Adrenal gland (tissue), 12 donors: ENCODE data around the gene FAM72B. TPM values are rescaled to one million over a fixed set of nuclear protein-coding genes. Genes with fewer than 3 reads are reported as not detected.
A peak's percentile ranks its signal among the peaks of the same experiment; 100 is the strongest.
"Not testable (repeated sequence)": the region's sequence is repeated elsewhere in the genome, so short reads cannot be mapped to it uniquely, and the experiment has no call there.

ENCODE experiments used
- DNase-seq, 7 donors: peaks; one replicate each; pipeline ENCODE4 v3.0.0-alpha.2; 2019 to 2020
- H3K27ac ChIP-seq, 5 donors: fragments of 200-600 bp; sonication (generic) in 4 of 5; 1 replicate in 3 of 5; 2 replicates in 2 of 5; pipeline versions ENCODE4 v1.5.1 to v1.8.0; 2016 to 2020; ENCODE audit warnings: mild to moderate bottlenecking in 1 of 5
- H3K27me3 ChIP-seq: fragments of 200-600 bp; 2 replicates; pipeline ENCODE4 v1.8.0; 2021
- H3K36me3 ChIP-seq, 2 donors: fragments of 200-600 bp; replicated peaks in 1 of 2; 1 replicate in 1 of 2; 2 replicates in 1 of 2; pipeline versions ENCODE4 v1.5.1 to v1.8.0; 2018 to 2022
- H3K4me1 ChIP-seq, 2 donors: fragments of 200-600 bp; replicated peaks in 1 of 2; 1 replicate in 1 of 2; 2 replicates in 1 of 2; pipeline versions ENCODE4 v1.5.1 to v1.8.0; 2018 to 2021
- H3K4me3 ChIP-seq, 4 donors: fragments of 200-600 bp; sonication (generic) in 3 of 4; one replicate each; pipeline ENCODE4 v1.5.1; 2016 to 2018
- H3K9me3 ChIP-seq, 3 donors: fragments of 200-600 bp; sonication (generic) in 1 of 3; replicated peaks in 1 of 3; 1 replicate in 2 of 3; 2 replicates in 1 of 3; pipeline versions ENCODE4 v1.5.1 to v1.8.0; 2016 to 2021
- WGBS, 4 donors: extraction: QIAGEN DNeasy Blood & Tissue Kit in 2 of 4; methylation state at CpG; one replicate each; pipeline versions ENCODE4 v1.1.5 to v1.1.7; 2013 to 2017; 5-methylcytosine and 5-hydroxymethylcytosine counted together
- intact Hi-C, 2 donors: fragments of 100-400 bp; cut with DNase I; formaldehyde crosslinking; loops; one replicate each; pipeline versions ENCODE4 v1.14.1 to v1.15.0; 2022 to 2023
- polyA plus RNA-seq, 3 donors: library from polyadenylated mRNA; stranded (reverse); fragments of 200-250 nt in 2 of 3; fragments of 350-450 nt in 1 of 3; fragmentation: Illumina TruSeq in 1 of 3; extraction: RNeasy Lipid Tissue Mini Kit (QIAGEN cat#74804) in 1 of 3; gene quantifications; one replicate each; pipeline ENCODE4 v1.2.3, GENCODE V29; 2013 to 2014
- total RNA-seq, 9 donors: library from RNA; depleted of rRNA in 4 of 9; stranded (reverse); fragments of >200 nt in 4 of 9; fragments of 120-200 nt in 1 of 9; fragmentation: NEBNext Ultra II Directional in 1 of 9; extraction: Animal tissue kit (Norgen Biotek cat#: 25700) in 1 of 9; gene quantifications; one replicate each; pipeline versions ENCODE4 v1.1.0 to v1.2.4, GENCODE V29; 2013 to 2023
- donor health status: healthy with polysubstance abuse.
- donor health status: Bipolar disorder and iron deficiency.
- donor health status: DM: yes; HTN: yes; CAD: no.
- donor health status: DM: no; HTN: no; CAD: no.
- donor health status: DM: no; HTN: no; CAD: no.
- donor health status: DM: yes; HTN: yes; CAD: no.

FAM72B gene
- total and polyA plus RNA-seq, 12 donors: 0.87 to 5.4 (median 1.5) TPM

GRCh38 chr1:121215699-121216417 lies 31.7 kb upstream of the FAM72B start:
- H3K27me3 ChIP-seq, H3K9me3 ChIP-seq, H3K36me3 ChIP-seq, H3K27ac ChIP-seq, H3K4me1 ChIP-seq, intact Hi-C loops, DNase-seq, H3K4me3 ChIP-seq: not testable (repeated sequence)
- WGBS, 4 donors: 78 to 89% (median 87%) methylated on average over 1 of the region's 1 CpG; no CpG with 5 or more reads in 1 of the 4 donors

GRCh38 chr1:121214544-121215156 lies 30.5 kb upstream of the FAM72B start:
- H3K9me3 ChIP-seq, H3K27me3 ChIP-seq, H3K4me1 ChIP-seq, DNase-seq, H3K4me3 ChIP-seq, H3K36me3 ChIP-seq, intact Hi-C loops, H3K27ac ChIP-seq: not testable (repeated sequence)
- WGBS, 4 donors: no CpG with 5 or more reads among the region's 5 CpGs

GRCh38 chr1:121213491-121213890 lies 29.4 kb upstream of the FAM72B start:
- H3K27me3 ChIP-seq, H3K27ac ChIP-seq, H3K4me3 ChIP-seq, H3K4me1 ChIP-seq, H3K9me3 ChIP-seq, intact Hi-C loops, H3K36me3 ChIP-seq: not testable (repeated sequence)
- peak in 1 of 7 donors; percentile 58 for DNase-seq
- 74 to 94% (median 88%) methylated on average over 2 to 7 of the region's 9 CpGs; no CpG with 5 or more reads in 1 of the 4 donors for WGBS, 4 donors

- 94 to 100% (median 96%) methylated on average over 2 of the region's 2 CpGs; no CpG with 5 or more reads in 1 of the 4 donors for WGBS, 4 donors
- H3K27ac ChIP-seq, H3K36me3 ChIP-seq, DNase-seq, H3K4me3 ChIP-seq, intact Hi-C loops, H3K27me3 ChIP-seq, H3K4me1 ChIP-seq, H3K9me3 ChIP-seq: not testable (repeated sequence)
Measured at GRCh38 chr1:121210778-121211177, 26.6 kb upstream of the FAM72B start.

- H3K36me3 ChIP-seq, intact Hi-C loops, H3K27me3 ChIP-seq, DNase-seq, H3K4me1 ChIP-seq, H3K9me3 ChIP-seq, H3K4me3 ChIP-seq, H3K27ac ChIP-seq: not testable (repeated sequence)
- 89 to 100% (median 95%) methylated on average over 4 to 5 of the region's 6 CpGs for WGBS, 4 donors
Measured at GRCh38 chr1:121208375-121208774, 24.2 kb upstream of the FAM72B start.

GRCh38 chr1:121207328-121207727 lies 23.2 kb upstream of the FAM72B start:
- H3K9me3 ChIP-seq, H3K4me1 ChIP-seq, H3K36me3 ChIP-seq, intact Hi-C loops, DNase-seq, H3K27me3 ChIP-seq, H3K4me3 ChIP-seq, H3K27ac ChIP-seq: not testable (repeated sequence)
- WGBS, 4 donors: 100% methylated on average over 1 of the region's 2 CpGs

- intact Hi-C loops: not testable (repeated sequence)
- 42 to 50% (median 46%) methylated on average over 1 of the region's 8 CpGs for WGBS, 4 donors
Measured at GRCh38 chr1:121205786-121206711, 21.9 kb upstream of the FAM72B start.

GRCh38 chr1:121202986-121203385 lies 18.8 kb upstream of the FAM72B start:
- H3K9me3 ChIP-seq, H3K4me3 ChIP-seq, H3K27ac ChIP-seq, intact Hi-C loops, DNase-seq, H3K4me1 ChIP-seq, H3K36me3 ChIP-seq, H3K27me3 ChIP-seq: not testable (repeated sequence)
- 60 to 73% (median 67%) methylated on average over 2 of the region's 3 CpGs for WGBS, 4 donors

More at GRCh38 chr1:121205786-121206711, 21.9 kb upstream of the FAM72B start:
- not testable (repeated sequence) for H3K27ac ChIP-seq, H3K36me3 ChIP-seq, H3K4me1 ChIP-seq, H3K9me3 ChIP-seq, DNase-seq, H3K4me3 ChIP-seq, H3K27me3 ChIP-seq

GRCh38 chr1:121200985-121201981 lies 17.1 kb upstream of the FAM72B start:
- H3K27me3 ChIP-seq, H3K4me3 ChIP-seq, H3K36me3 ChIP-seq, intact Hi-C loops, H3K9me3 ChIP-seq, H3K4me1 ChIP-seq: not testable (repeated sequence)
- peak in 4 of 7 donors; percentile 9 to 45 (median 20) for DNase-seq
- whole genome bisulfite sequencing, 4 donors: 61 to 69% (median 62%) methylated on average over 9 of the region's 13 CpGs
- peak overlapping the region in 1 of 5 donors; percentile 69 for H3K27ac ChIP-seq

GRCh38 chr1:121200232-121200631 lies 16.1 kb upstream of the FAM72B start:
- H3K9me3 ChIP-seq, DNase-seq, H3K36me3 ChIP-seq, H3K27ac ChIP-seq, H3K27me3 ChIP-seq, H3K4me3 ChIP-seq, H3K4me1 ChIP-seq, intact Hi-C loops: not testable (repeated sequence)
- WGBS, 4 donors: no CpG with 5 or more reads among the region's 1 CpG
